Placental pericyte (primary cell): Measurements from ENCODE around the gene OAS2. TPM values are rescaled to one million over a fixed set of nuclear protein-coding genes. Genes with fewer than 3 reads are reported as not detected.

Source experiments
- total RNA-seq: library from RNA; depleted of rRNA; stranded (reverse); fragments of >200 nt; gene quantifications from 2 replicates; pipeline ENCODE4 v1.2.3, GENCODE V29; 2012

The OAS2 gene
- 5.0 and 14.7 TPM in 2 replicates for total RNA-seq

GRCh38 chr12:112978163-112979040 is at the start of gene OAS2:
TSS of gene OAS2 (plus strand) at chr12:112978519. CDS start at chr12:112978609, 90 bp downstream.

GRCh38 chr12:112937741-112938719 is 40.3 kb upstream of the OAS2 start, which contains the start of gene OAS3:
TSS of gene OAS3 (plus strand) at chr12:112938474. CDS start at chr12:112938531, 57 bp downstream.

GRCh38 chr12:113056631-113057488 is 78.5 kb downstream of the OAS2 start, which contains the start of gene DTX1:
TSS of gene DTX1 (plus strand) at chr12:113056730. CDS start at chr12:113058193, 1,463 bp downstream.

Other genes starting within 250 kb of the OAS2 start
- not detected in 2 replicates for gene RPH3A, start 186.8 kb upstream of the OAS2 start, total RNA-seq
- 3.5 and 4.7 TPM in 2 replicates for gene OAS1, start 71.6 kb upstream of the OAS2 start, total RNA-seq
- 7.4 and 28.2 TPM in 2 replicates for gene OAS3, start 40.0 kb upstream of the OAS2 start, total RNA-seq
- gene DTX1, start 78.2 kb downstream of the OAS2 start, total RNA-seq, result under 0.01 TPM in 1 of 2 replicates, not detected in the other
- gene RASAL1, start 157.2 kb downstream of the OAS2 start, total RNA-seq, result under 0.01 TPM in 1 of 2 replicates, not detected in the other
- gene CFAP73, start 171.2 kb downstream of the OAS2 start, total RNA-seq, result not detected in 2 replicates
- gene DDX54, start 207.0 kb downstream of the OAS2 start, total RNA-seq, result 40.9 and 58.7 TPM in 2 replicates
- gene RITA1, start 207.2 kb downstream of the OAS2 start, total RNA-seq, result 16.6 and 33.6 TPM in 2 replicates
- gene TPCN1, start 242.9 kb downstream of the OAS2 start, total RNA-seq, result 42.9 and 56.5 TPM in 2 replicates